SK-N-SH treated with all-trans-retinoic acid at 6 μM for 48 hours (cell line): ENCODE measurements around the gene SFI1.

Experiments used
- ATAC-seq: fragments of 200-7000 bp; cut with Tn5 transposase; 3 replicates; pipeline ENCODE4 v1.9.1; 2020; ENCODE audit warnings: mild to moderate bottlenecking, moderate library complexity
- ARNTL ChIP-seq: fragments of 450-650 bp; formaldehyde crosslinking; IDR thresholded peaks from 2 replicates; pipeline ENCODE4 v1.5.0; 2020; ENCODE audit warnings: low read depth, mild to moderate bottlenecking, moderate library complexity, borderline replicate concordance
- BACH2 ChIP-seq: fragments of 250-450 bp; sonication (Bioruptor Pico); IDR thresholded peaks from 2 replicates; pipeline ENCODE4 v1.9.0; 2021; ENCODE audit warnings: mild to moderate bottlenecking, borderline replicate concordance
- CSDC2 ChIP-seq: fragments of 250-450 bp; sonication (Bioruptor Pico); IDR thresholded peaks from 2 replicates; pipeline ENCODE4 v1.5.0; 2020; ENCODE audit warnings: mild to moderate bottlenecking, moderate library complexity
- ESRRG ChIP-seq: fragments of 250-450 bp; sonication (Bioruptor Pico); IDR thresholded peaks from 2 replicates; pipeline ENCODE4 v1.6.1; 2021; ENCODE audit warnings: mild to moderate bottlenecking
- GLIS3 ChIP-seq: fragments of 250-450 bp; sonication (Bioruptor Pico); IDR thresholded peaks from 2 replicates; pipeline ENCODE4 v1.5.0; 2020; ENCODE audit warnings: mild to moderate bottlenecking, moderate library complexity
- ISL1 ChIP-seq: fragments of 250-450 bp; sonication (Bioruptor Pico); IDR thresholded peaks from 2 replicates; pipeline ENCODE4 v2.1.2; 2022; ENCODE audit warnings: mild to moderate bottlenecking, moderate library complexity
- OSR1 ChIP-seq: fragments of 250-450 bp; sonication (Bioruptor Pico); IDR thresholded peaks from 2 replicates; pipeline ENCODE4 v1.8.0; 2022; ENCODE audit warnings: moderate library complexity, mild to moderate bottlenecking, inconsistent platforms
- PPARA ChIP-seq: fragments of 250-450 bp; sonication (Bioruptor Pico); IDR thresholded peaks from 2 replicates; pipeline ENCODE4 v1.5.0; 2020; ENCODE audit warnings: mild to moderate bottlenecking, borderline replicate concordance
- RARB ChIP-seq: fragments of 250-450 bp; sonication (Bioruptor Pico); IDR thresholded peaks from 2 replicates; pipeline ENCODE4 v1.8.0; 2021; ENCODE audit warnings: mild to moderate bottlenecking, moderate library complexity
- SNAI2 ChIP-seq: fragments of 250-450 bp; sonication (Bioruptor Pico); IDR thresholded peaks from 2 replicates; pipeline ENCODE4 v1.5.0; 2020; ENCODE audit warnings: mild to moderate bottlenecking, moderate library complexity
- TCF4 ChIP-seq: fragments of 250-450 bp; sonication (Bioruptor Pico); IDR thresholded peaks from 2 replicates; pipeline ENCODE4 v1.8.0; 2021; ENCODE audit warnings: mild to moderate bottlenecking, moderate library complexity, borderline replicate concordance
- TOX ChIP-seq: fragments of 250-450 bp; sonication (Bioruptor Pico); IDR thresholded peaks from 2 replicates; pipeline ENCODE4 v1.8.0; 2021; ENCODE audit warnings: mild to moderate bottlenecking, moderate library complexity, borderline replicate concordance
- ZC3H10 ChIP-seq: fragments of 250-450 bp; sonication (Bioruptor Pico); IDR thresholded peaks from 2 replicates; pipeline ENCODE4 v1.5.1; 2021; ENCODE audit warnings: mild to moderate bottlenecking, moderate library complexity
- ZFP3 ChIP-seq: fragments of 250-450 bp; sonication (Bioruptor Pico); IDR thresholded peaks from 2 replicates; pipeline ENCODE4 v1.5.0; 2020; ENCODE audit warnings: mild to moderate bottlenecking, moderate library complexity
- ZFP30 ChIP-seq: fragments of 450-650 bp; formaldehyde crosslinking; IDR thresholded peaks from 2 replicates; pipeline ENCODE4 v1.5.0; 2022; ENCODE audit warnings: mild to moderate bottlenecking, moderate library complexity
- ZNF565 ChIP-seq: fragments of 450-650 bp; formaldehyde crosslinking; conservative IDR thresholded peaks from 2 replicates; pipeline ENCODE4 v1.5.0; 2020; ENCODE audit warnings: low read depth, mild to moderate bottlenecking, moderate library complexity
- ZNF70 ChIP-seq: fragments of 450-650 bp; formaldehyde crosslinking; IDR thresholded peaks from 2 replicates; pipeline ENCODE4 v1.5.0; 2020; ENCODE audit warnings: mild to moderate bottlenecking, moderate library complexity
- ZNF8 ChIP-seq: fragments of 450-650 bp; formaldehyde crosslinking; IDR thresholded peaks from 2 replicates; pipeline ENCODE4 v1.5.0; 2020; ENCODE audit warnings: mild to moderate bottlenecking, moderate library complexity
- TF ChIP-seq, protein P1 (sequence below): fragments of 250-450 bp; sonication (Bioruptor Pico); IDR thresholded peaks from 2 replicates; pipeline ENCODE4 v1.8.0; 2020; ENCODE audit warnings: mild to moderate bottlenecking, moderate library complexity, borderline replicate concordance
- TF ChIP-seq, protein P2 (sequence below): fragments of 250-450 bp; sonication (Bioruptor Pico); IDR thresholded peaks from 2 replicates; pipeline ENCODE4 v1.8.0; 2021; ENCODE audit warnings: low read depth, mild to moderate bottlenecking, moderate library complexity, borderline replicate concordance
- TF ChIP-seq, protein P3 (sequence below): fragments of 250-450 bp; sonication (Bioruptor Pico); IDR thresholded peaks from 2 replicates; pipeline ENCODE4 v1.5.1; 2020; ENCODE audit warnings: low read depth, mild to moderate bottlenecking, moderate library complexity
- TF ChIP-seq, protein P4 (sequence below): fragments of 250-450 bp; sonication (Bioruptor Pico); IDR thresholded peaks from 2 replicates; pipeline ENCODE4 v1.5.0; 2020; ENCODE audit warnings: mild to moderate bottlenecking, moderate library complexity
- TF ChIP-seq, protein P5 (sequence below): fragments of 250-450 bp; sonication (Bioruptor Pico); IDR thresholded peaks from 2 replicates; pipeline ENCODE4 v1.5.1; 2021; ENCODE audit warnings: mild to moderate bottlenecking, moderate library complexity

Gene SFI1

DNA sequence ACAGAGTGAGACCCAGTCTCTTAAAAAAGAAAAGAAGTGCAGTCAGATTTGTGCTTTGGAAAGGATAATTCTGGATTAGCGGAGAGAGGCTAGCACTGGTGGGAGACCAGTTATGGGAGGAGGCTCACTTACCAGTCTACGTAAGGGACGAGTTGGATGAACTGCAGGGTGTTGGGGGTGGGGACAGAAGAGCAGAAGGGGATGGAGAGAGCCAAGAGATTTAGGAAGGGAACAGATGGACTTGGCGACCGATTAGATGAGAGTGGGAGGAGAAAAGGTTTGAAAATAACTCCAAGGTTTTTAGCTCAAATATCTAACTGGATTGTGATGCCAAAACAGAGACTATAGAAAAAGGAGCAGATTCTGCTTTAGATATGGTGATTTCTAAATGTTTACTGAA is 81.4 kb downstream of the SFI1 start:
- no peak for TF ChIP-seq ESRRG (CRISPR knock-in tag)
- no peak for TF ChIP-seq ISL1 (CRISPR knock-in tag)
- TF ChIP-seq CSDC2 (CRISPR knock-in tag) = no peak
- TF ChIP-seq RARB (CRISPR knock-in tag) = no peak
- TF ChIP-seq ARNTL = no peak
- TF ChIP-seq TOX (CRISPR knock-in tag) = no peak
- no peak for TF ChIP-seq ZFP30 (CRISPR knock-in tag)
- TF ChIP-seq, protein P1, sequence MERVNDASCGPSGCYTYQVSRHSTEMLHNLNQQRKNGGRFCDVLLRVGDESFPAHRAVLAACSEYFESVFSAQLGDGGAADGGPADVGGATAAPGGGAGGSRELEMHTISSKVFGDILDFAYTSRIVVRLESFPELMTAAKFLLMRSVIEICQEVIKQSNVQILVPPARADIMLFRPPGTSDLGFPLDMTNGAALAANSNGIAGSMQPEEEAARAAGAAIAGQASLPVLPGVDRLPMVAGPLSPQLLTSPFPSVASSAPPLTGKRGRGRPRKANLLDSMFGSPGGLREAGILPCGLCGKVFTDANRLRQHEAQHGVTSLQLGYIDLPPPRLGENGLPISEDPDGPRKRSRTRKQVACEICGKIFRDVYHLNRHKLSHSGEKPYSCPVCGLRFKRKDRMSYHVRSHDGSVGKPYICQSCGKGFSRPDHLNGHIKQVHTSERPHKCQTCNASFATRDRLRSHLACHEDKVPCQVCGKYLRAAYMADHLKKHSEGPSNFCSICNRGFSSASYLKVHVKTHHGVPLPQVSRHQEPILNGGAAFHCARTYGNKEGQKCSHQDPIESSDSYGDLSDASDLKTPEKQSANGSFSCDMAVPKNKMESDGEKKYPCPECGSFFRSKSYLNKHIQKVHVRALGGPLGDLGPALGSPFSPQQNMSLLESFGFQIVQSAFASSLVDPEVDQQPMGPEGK (CRISPR knock-in tag) = no peak
- TF ChIP-seq ZNF565 (CRISPR knock-in tag) = no peak
- no peak for TF ChIP-seq TCF4
- TF ChIP-seq ZNF70 = no peak
- TF ChIP-seq ZC3H10 (CRISPR knock-in tag) = no peak
- TF ChIP-seq ZNF8 = no peak
- TF ChIP-seq BACH2 = no peak
- TF ChIP-seq, protein P2, sequence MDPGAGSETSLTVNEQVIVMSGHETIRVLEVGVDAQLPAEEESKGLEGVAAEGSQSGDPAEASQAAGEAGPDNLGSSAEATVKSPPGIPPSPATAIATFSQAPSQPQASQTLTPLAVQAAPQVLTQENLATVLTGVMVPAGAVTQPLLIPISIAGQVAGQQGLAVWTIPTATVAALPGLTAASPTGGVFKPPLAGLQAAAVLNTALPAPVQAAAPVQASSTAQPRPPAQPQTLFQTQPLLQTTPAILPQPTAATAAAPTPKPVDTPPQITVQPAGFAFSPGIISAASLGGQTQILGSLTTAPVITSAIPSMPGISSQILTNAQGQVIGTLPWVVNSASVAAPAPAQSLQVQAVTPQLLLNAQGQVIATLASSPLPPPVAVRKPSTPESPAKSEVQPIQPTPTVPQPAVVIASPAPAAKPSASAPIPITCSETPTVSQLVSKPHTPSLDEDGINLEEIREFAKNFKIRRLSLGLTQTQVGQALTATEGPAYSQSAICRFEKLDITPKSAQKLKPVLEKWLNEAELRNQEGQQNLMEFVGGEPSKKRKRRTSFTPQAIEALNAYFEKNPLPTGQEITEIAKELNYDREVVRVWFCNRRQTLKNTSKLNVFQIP = no peak
- TF ChIP-seq ZFP3 (CRISPR knock-in tag) = no peak
- TF ChIP-seq SNAI2 (CRISPR knock-in tag) = no peak
- no peak for TF ChIP-seq OSR1 (CRISPR knock-in tag)
- TF ChIP-seq, all 23 proteins: peak for 0

DNA sequence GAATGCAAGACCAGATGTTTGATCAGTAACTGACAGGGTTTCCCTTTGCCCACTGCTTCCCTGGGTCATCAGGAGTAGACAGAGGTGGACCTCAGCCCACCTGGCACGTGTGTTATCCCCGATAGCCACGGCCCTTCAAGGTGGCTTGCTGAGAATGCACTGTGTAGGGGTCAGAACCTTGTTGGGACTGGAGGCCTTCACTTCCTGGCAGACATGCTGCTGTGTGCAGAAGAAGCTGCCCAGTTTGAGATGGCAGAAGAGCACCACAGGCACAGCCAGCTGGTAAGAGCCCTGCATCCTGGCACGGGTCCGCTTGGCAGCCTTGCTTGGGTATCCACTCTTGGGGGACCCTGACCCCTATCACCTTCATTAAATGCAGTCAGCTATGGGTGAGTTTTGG is 81.8 kb downstream of the SFI1 start:
- TF ChIP-seq ESRRG (CRISPR knock-in tag) (no peak), GLIS3 (no peak), ARNTL (no peak), ZFP30 (CRISPR knock-in tag) (no peak), SNAI2 (CRISPR knock-in tag) (no peak), ZC3H10 (CRISPR knock-in tag) (no peak), ZFP3 (CRISPR knock-in tag) (no peak), PPARA (CRISPR knock-in tag) (no peak), ISL1 (CRISPR knock-in tag) (no peak), OSR1 (CRISPR knock-in tag) (no peak), TCF4 (no peak), CSDC2 (CRISPR knock-in tag) (no peak)
- no peak for ATAC-seq

More for the DNA sequence above, 81.4 kb downstream of the SFI1 start:
- no peak for ATAC-seq

DNA sequence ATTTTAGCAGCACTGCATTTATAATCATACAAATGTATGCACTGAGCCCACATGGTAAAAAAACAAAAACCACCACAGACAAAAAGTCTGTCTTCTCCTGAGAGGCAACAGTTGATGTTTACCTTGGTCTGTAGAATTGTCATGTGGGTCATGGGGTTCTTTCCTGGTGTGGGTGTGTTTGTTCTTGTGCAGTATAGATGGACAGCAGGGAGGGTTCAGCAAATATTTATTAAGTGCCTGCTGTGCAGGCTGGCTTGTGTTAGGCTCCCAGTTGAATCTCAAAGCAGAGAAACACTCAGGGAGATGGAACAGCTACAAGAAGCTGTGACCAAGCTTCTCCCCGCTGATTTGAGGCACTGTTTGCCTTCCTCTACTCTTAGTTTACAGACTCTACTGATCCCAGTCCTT is 83.5 kb downstream of the SFI1 start:
- no peak for ATAC-seq

More for the DNA sequence above, 83.5 kb downstream of the SFI1 start:
- no peak for TF ChIP-seq CSDC2 (CRISPR knock-in tag)
- TF ChIP-seq ZNF8 = no peak
- TF ChIP-seq ZNF70 = no peak
- TF ChIP-seq, protein P2 = no peak
- TF ChIP-seq SNAI2 (CRISPR knock-in tag) = no peak
- TF ChIP-seq RARB (CRISPR knock-in tag) = no peak
- TF ChIP-seq TCF4 = no peak
- no peak for TF ChIP-seq PPARA (CRISPR knock-in tag)
- TF ChIP-seq, protein P3, sequence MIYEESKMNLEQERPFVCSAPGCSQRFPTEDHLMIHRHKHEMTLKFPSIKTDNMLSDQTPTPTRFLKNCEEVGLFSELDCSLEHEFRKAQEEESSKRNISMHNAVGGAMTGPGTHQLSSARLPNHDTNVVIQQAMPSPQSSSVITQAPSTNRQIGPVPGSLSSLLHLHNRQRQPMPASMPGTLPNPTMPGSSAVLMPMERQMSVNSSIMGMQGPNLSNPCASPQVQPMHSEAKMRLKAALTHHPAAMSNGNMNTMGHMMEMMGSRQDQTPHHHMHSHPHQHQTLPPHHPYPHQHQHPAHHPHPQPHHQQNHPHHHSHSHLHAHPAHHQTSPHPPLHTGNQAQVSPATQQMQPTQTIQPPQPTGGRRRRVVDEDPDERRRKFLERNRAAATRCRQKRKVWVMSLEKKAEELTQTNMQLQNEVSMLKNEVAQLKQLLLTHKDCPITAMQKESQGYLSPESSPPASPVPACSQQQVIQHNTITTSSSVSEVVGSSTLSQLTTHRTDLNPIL (CRISPR knock-in tag) = no peak
- TF ChIP-seq, protein P4, sequence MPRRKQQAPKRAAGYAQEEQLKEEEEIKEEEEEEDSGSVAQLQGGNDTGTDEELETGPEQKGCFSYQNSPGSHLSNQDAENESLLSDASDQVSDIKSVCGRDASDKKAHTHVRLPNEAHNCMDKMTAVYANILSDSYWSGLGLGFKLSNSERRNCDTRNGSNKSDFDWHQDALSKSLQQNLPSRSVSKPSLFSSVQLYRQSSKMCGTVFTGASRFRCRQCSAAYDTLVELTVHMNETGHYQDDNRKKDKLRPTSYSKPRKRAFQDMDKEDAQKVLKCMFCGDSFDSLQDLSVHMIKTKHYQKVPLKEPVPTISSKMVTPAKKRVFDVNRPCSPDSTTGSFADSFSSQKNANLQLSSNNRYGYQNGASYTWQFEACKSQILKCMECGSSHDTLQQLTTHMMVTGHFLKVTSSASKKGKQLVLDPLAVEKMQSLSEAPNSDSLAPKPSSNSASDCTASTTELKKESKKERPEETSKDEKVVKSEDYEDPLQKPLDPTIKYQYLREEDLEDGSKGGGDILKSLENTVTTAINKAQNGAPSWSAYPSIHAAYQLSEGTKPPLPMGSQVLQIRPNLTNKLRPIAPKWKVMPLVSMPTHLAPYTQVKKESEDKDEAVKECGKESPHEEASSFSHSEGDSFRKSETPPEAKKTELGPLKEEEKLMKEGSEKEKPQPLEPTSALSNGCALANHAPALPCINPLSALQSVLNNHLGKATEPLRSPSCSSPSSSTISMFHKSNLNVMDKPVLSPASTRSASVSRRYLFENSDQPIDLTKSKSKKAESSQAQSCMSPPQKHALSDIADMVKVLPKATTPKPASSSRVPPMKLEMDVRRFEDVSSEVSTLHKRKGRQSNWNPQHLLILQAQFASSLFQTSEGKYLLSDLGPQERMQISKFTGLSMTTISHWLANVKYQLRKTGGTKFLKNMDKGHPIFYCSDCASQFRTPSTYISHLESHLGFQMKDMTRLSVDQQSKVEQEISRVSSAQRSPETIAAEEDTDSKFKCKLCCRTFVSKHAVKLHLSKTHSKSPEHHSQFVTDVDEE (CRISPR knock-in tag) = no peak
- no peak for TF ChIP-seq ZFP30 (CRISPR knock-in tag)
- TF ChIP-seq ZC3H10 (CRISPR knock-in tag) = no peak
- TF ChIP-seq BACH2 = no peak
- no peak for TF ChIP-seq ARNTL
- TF ChIP-seq, protein P5, sequence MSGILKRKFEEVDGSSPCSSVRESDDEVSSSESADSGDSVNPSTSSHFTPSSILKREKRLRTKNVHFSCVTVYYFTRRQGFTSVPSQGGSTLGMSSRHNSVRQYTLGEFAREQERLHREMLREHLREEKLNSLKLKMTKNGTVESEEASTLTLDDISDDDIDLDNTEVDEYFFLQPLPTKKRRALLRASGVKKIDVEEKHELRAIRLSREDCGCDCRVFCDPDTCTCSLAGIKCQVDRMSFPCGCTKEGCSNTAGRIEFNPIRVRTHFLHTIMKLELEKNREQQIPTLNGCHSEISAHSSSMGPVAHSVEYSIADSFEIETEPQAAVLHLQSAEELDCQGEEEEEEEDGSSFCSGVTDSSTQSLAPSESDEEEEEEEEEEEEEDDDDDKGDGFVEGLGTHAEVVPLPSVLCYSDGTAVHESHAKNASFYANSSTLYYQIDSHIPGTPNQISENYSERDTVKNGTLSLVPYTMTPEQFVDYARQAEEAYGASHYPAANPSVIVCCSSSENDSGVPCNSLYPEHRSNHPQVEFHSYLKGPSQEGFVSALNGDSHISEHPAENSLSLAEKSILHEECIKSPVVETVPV = no peak
- TF ChIP-seq ISL1 (CRISPR knock-in tag) = no peak
- no peak for TF ChIP-seq GLIS3
- TF ChIP-seq, protein P1 (CRISPR knock-in tag) = no peak
- TF ChIP-seq TOX (CRISPR knock-in tag) = no peak
